ENCODE data around the gene CEMIP2. TPM values are rescaled to one million over a fixed set of nuclear protein-coding genes. Genes with fewer than 3 reads are reported as not detected.
A peak's percentile ranks its signal among the peaks of the same experiment; 100 is the strongest.

Gene CEMIP2
- total RNA-seq, 4 donors from 2014 or later = 7.6 to 34.5 (median 12.3) TPM

DNA sequence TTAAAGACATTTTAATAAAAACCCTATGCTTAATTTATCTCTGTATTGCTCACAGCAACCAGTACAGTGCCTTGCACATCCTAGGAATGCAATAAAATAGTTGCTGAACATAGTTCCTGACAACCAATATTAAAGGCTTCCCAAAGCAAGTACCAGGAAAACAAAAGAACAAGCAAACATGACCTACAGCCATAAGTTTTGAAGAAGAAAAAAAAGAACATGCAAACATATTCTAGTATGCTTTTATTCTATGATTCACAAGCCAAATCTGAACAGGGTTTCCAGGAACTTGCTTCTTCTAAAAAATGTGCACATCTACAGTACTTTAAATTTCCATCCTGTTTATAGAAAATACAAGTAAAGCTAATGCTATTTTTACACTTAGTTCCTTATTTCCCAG, 4.5 kb downstream of the CEMIP2 start:
- DNase-seq = no peak
- intact Hi-C loops (cut with DNase I) = no loop called here
- Histone ChIP-seq H3K4me1 (peaks cover 26 to 89% (median 28%) of the 10 kb centered on the region in 3 donors), H3K27ac (no peak overlapping the region), H3K27me3 (no peaks in the 10 kb centered on the region), H3K9me3 (no peaks in the 10 kb centered on the region), H3K4me3 (no peak overlapping the region), H3K36me3 (no peaks in the 10 kb centered on the region)
- TF ChIP-seq POLR2A (IDR thresholded peaks at IDR 0.05) = no peak
- TF ChIP-seq, protein P1, sequence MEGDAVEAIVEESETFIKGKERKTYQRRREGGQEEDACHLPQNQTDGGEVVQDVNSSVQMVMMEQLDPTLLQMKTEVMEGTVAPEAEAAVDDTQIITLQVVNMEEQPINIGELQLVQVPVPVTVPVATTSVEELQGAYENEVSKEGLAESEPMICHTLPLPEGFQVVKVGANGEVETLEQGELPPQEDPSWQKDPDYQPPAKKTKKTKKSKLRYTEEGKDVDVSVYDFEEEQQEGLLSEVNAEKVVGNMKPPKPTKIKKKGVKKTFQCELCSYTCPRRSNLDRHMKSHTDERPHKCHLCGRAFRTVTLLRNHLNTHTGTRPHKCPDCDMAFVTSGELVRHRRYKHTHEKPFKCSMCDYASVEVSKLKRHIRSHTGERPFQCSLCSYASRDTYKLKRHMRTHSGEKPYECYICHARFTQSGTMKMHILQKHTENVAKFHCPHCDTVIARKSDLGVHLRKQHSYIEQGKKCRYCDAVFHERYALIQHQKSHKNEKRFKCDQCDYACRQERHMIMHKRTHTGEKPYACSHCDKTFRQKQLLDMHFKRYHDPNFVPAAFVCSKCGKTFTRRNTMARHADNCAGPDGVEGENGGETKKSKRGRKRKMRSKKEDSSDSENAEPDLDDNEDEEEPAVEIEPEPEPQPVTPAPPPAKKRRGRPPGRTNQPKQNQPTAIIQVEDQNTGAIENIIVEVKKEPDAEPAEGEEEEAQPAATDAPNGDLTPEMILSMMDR (IDR thresholded peaks at IDR 0.05) = no peak

DNA sequence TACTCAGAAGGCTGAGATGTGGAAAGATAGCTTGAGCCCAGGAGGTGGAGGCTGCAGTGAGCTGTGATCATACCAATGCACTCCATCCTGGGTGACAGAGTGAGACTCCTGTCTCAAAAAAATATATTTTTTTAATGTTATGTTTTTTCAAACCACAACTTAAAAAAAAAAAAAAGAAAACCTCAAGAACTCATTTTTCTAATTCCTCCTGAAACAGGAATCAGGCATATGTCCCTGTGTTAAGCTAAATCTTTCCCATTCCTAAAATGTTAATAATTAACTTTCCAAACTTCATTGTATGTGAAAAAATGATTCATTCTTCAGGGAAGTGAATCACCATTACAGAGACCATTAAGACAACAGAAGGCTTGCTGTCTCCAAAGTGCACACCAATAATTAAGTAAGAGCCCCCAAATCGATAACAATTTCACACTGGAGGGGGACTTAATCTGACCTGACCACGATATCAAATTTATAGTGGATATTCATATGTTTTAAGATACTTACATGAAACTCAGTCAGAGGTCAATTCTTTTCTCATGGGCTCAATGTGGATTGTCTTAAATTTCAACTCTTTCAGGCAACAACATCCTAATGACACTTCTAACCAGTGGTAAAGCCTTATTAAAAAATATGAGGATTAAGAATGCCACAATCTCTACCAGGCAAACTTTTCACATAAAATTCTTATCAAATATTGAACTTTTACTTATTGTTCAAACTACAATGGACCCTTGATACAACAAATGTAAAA, 5.2 kb downstream of the CEMIP2 start:
- H3K36me3 ChIP-seq = no peaks in the 10 kb centered on the region
- intact Hi-C loops (cut with DNase I) = no loop called here

DNA sequence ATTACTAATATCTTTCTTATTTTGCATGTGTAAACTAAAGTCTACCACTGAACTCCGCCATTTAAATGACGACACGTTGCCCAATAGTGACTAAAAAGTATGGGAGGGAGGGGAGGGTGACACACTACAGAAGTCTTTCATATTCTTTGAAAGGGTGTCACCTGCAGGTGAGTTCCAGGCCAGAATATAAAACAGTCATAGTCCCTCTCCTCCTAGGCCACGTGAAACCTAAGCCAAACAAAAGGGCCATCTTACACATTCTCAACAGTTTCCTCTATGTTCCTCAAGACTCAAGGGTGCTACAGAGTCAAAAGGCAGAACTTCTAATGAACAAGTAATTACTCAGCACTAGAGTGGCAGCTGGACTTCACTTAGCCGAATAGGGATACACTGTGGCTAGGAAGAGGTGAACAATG, 6.4 kb downstream of the CEMIP2 start:
- H3K9me3 ChIP-seq = no peaks in the 10 kb centered on the region
- no peak for DNase-seq
- 71 to 74% methylated on average over 5 of the region's 5 CpGs for WGBS, 2 donors
- TF ChIP-seq POLR2A (IDR thresholded peaks at IDR 0.05) = no peak
- TF ChIP-seq, protein P1 (IDR thresholded peaks at IDR 0.05) = no peak
- peaks cover 18 to 98% (median 28%) of the 10 kb centered on the region in 3 donors for H3K4me1 ChIP-seq
- H3K4me3 ChIP-seq = no peak overlapping the region
- H3K27me3 ChIP-seq = no peaks in the 10 kb centered on the region
- no peaks in the 10 kb centered on the region for H3K36me3 ChIP-seq
- H3K27ac ChIP-seq = no peak overlapping the region
- intact Hi-C loops (cut with DNase I) = no loop called here

More for the DNA sequence above, 5.2 kb downstream of the CEMIP2 start:
- H3K4me3 ChIP-seq = no peak overlapping the region
- H3K27ac ChIP-seq = no peak overlapping the region
- H3K4me1 ChIP-seq = peaks cover 28 to 97% (median 34%) of the 10 kb centered on the region in 3 donors
- WGBS, 2 donors = 54 to 67% methylated on average over 2 of the region's 2 CpGs
- no peaks in the 10 kb centered on the region for H3K27me3 ChIP-seq
- no peaks in the 10 kb centered on the region for H3K9me3 ChIP-seq
- TF ChIP-seq, protein P1 (IDR thresholded peaks at IDR 0.05) = no peak
- no peak for TF ChIP-seq POLR2A (IDR thresholded peaks at IDR 0.05)
- no peak for DNase-seq

DNA sequence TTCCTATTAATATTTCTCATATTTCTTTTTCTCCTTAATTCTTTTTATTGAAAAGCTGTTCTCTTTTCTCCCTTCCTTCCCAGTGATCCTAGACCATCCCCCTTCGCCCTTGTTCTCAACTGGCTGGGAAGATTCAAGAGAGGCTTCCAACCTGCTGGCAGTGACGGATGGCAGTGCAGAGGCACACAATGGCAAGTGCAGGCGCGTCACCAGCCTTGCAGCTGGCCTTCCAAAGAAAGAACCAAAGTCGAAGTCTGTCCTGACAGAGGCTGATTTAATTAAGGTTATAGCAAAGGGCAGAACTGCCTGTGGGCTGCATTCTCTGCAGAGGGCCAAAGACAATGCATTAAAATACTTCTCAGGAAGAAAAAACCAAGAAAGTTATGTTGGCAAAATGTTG, 7.4 kb downstream of the CEMIP2 start:
- Histone ChIP-seq H3K9me3 (no peaks in the 10 kb centered on the region), H3K4me1 (peaks cover 10 to 93% (median 24%) of the 10 kb centered on the region in 3 donors), H3K27ac (no peak overlapping the region), H3K4me3 (no peak overlapping the region), H3K27me3 (no peaks in the 10 kb centered on the region), H3K36me3 (no peaks in the 10 kb centered on the region)
- DNase-seq = no peak
- 36 to 47% methylated on average over 5 of the region's 5 CpGs for WGBS, 2 donors
- TF ChIP-seq, protein P1 (IDR thresholded peaks at IDR 0.05) = no peak
- no peak for TF ChIP-seq POLR2A (IDR thresholded peaks at IDR 0.05)
- intact Hi-C loops (cut with DNase I) = no loop called here

DNA sequence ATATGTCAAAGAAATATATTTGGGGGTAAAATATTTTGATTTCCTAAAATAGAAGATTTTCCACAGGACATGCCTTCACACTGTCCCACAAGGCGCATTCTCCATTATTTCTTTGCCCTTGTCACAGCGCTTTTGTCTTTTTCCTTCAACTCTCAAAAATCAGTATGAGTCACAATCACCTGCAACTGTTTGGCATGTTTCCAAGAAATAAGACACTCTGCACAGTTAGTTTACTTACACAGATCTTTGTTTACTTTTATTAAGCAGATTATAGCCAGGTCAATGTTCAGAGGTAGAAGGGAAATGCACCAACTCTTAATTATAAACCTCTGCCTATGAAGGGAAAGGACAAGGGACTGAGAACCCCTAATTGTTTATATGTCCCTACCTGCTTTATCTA, 9.5 kb downstream of the CEMIP2 start:
- H3K36me3 ChIP-seq = no peaks in the 10 kb centered on the region
- H3K27ac ChIP-seq = peak overlapping the region in 2 of 4 donors; percentile 16 to 38
- peaks cover 8 to 72% (median 18%) of the 10 kb centered on the region in 3 donors for H3K4me1 ChIP-seq
- DNase-seq = no peak
- 41 to 54% methylated on average over 2 of the region's 2 CpGs for WGBS, 2 donors
- H3K4me3 ChIP-seq = no peak overlapping the region
- TF ChIP-seq POLR2A (IDR thresholded peaks at IDR 0.05) = no peak
- TF ChIP-seq, protein P1 (IDR thresholded peaks at IDR 0.05) = no peak
- H3K9me3 ChIP-seq = no peaks in the 10 kb centered on the region
- intact Hi-C loops (cut with DNase I) = no loop called here
- H3K27me3 ChIP-seq = no peaks in the 10 kb centered on the region
